Mucosa of rectum (tissue), 2 donors: ENCODE measurements around the gene NUP98.

Experiments used
- H3K27ac ChIP-seq, 2 donors: one replicate each; pipeline ENCODE4 v1.7.0; 2013; ENCODE audit warnings: inconsistent platforms in 2 of 2, low read depth in 2 of 2, low read length in 2 of 2
- H3K27me3 ChIP-seq, 2 donors: one replicate each; pipeline ENCODE4 v1.7.0; 2013; ENCODE audit warnings: low read length in 2 of 2; ENCODE audit not compliant: control insufficient read depth in 2 of 2, insufficient read depth in 2 of 2
- H3K36me3 ChIP-seq, 2 donors: one replicate each; pipeline ENCODE4 v1.7.0; 2013; ENCODE audit warnings: low read length in 2 of 2; ENCODE audit not compliant: control insufficient read depth in 2 of 2, insufficient read depth in 2 of 2
- H3K4me1 ChIP-seq, 2 donors: one replicate each; pipeline ENCODE4 v1.7.0; 2013; ENCODE audit warnings: low read length in 2 of 2, mild to moderate bottlenecking in 1 of 2; ENCODE audit not compliant: control insufficient read depth in 2 of 2, insufficient read depth in 2 of 2
- H3K4me3 ChIP-seq, 2 donors: one replicate each; pipeline ENCODE4 v1.7.0; 2013; ENCODE audit warnings: low read length in 2 of 2
- H3K9ac ChIP-seq, 2 donors: one replicate each; pipeline ENCODE4 v1.7.0; 2013; ENCODE audit warnings: low read length in 2 of 2, low read depth in 1 of 2, mild to moderate bottlenecking in 1 of 2
- H3K9me3 ChIP-seq, 2 donors: one replicate each; pipeline ENCODE4 v1.7.0; 2013; ENCODE audit warnings: low read length in 2 of 2; ENCODE audit not compliant: control insufficient read depth in 2 of 2
- donor health status: healthy.
- donor health status: Normal muscosa, but diverticular disease.

The NUP98 gene

DNA sequence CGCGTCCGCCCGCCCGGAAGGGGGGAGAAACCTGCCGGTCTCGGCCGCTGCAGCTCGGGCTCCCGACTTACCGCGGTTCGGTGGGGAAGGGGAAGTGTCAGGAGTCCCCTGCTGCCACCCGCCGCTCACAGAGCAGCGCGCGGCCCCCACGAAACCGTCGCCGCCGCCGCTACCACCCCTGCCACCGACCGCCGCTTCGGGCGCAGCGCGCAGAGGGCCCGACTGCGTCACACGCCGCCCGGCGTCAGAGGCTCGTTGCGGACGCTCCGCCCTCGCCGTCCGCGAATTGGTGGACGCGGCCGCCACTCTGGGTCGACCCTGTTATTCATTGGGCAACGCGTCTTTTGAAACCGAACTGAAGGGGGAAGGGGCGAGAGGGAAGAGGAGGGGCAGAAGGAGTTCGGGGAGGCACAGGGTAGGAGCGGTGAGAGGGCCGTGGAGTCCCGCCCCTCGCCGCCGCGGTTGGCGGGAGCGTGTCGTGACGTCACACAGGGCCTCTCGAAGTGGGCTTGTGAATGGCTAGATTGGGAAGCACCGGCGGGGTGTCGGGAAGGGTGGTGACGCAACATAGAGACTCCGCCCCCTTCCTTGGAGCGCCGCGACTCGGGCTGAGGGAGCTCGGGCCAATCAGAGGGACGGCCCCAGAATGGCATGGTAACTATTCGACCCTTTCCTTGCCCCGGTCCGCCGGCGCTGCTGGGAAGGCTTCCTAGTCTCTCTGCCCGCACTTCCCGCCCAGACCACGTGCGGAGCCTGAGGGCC, at the start of gene NUP98:
Gene NUP98 (minus strand): TSS at position 226 of the 762 bp plus-strand sequence. CDS start 15,437 bp downstream, outside the sequence.
- peak within 1 kb of the TSS; percentile 97 to 98 for H3K9ac ChIP-seq
- no peaks in the 10 kb centered on the region for H3K9me3 ChIP-seq
- H3K4me1 ChIP-seq = peaks cover 11% of the 10 kb centered on the region in 2 donors
- H3K4me3 ChIP-seq = peak within 1 kb of the TSS; percentile 90 to 95
- H3K27me3 ChIP-seq = no peaks in the 10 kb centered on the region
- peak within 1 kb of the TSS; percentile 94 for H3K27ac ChIP-seq
- H3K36me3 ChIP-seq = peaks cover 0 to 11% of the 10 kb centered on the region in 2 donors

- H3K36me3 ChIP-seq = no peaks in the 10 kb centered on the region
- H3K27ac ChIP-seq = no peak overlapping the region
- H3K9me3 ChIP-seq = no peaks in the 10 kb centered on the region
- H3K9ac ChIP-seq = no peak overlapping the region
- no peak overlapping the region for H3K4me3 ChIP-seq
- H3K4me1 ChIP-seq = peaks cover 0 to 8% of the 10 kb centered on the region in 2 donors
- H3K27me3 ChIP-seq = no peaks in the 10 kb centered on the region
These were observed 48.3 kb upstream of the NUP98 start for GRCh38 chr11:3845670-3846069.

GRCh38 chr11:3845246-3845645, 47.9 kb upstream of the NUP98 start:
- H3K36me3 ChIP-seq = no peaks in the 10 kb centered on the region
- peaks cover 0 to 8% of the 10 kb centered on the region in 2 donors for H3K4me1 ChIP-seq
- H3K9ac ChIP-seq = no peak overlapping the region
- no peak overlapping the region for H3K4me3 ChIP-seq
- no peaks in the 10 kb centered on the region for H3K27me3 ChIP-seq
- H3K27ac ChIP-seq = no peak overlapping the region
- no peaks in the 10 kb centered on the region for H3K9me3 ChIP-seq

GRCh38 chr11:3843326-3843725, 46.0 kb upstream of the NUP98 start:
- Histone ChIP-seq H3K4me1 (peaks cover 3 to 25% of the 10 kb centered on the region in 2 donors), H3K4me3 (no peak overlapping the region), H3K9ac (no peak overlapping the region), H3K36me3 (no peaks in the 10 kb centered on the region), H3K9me3 (no peaks in the 10 kb centered on the region), H3K27ac (no peak overlapping the region), H3K27me3 (no peaks in the 10 kb centered on the region)

- peak overlapping the region; percentile 52 to 82 for H3K9ac ChIP-seq
These were observed 44.3 kb upstream of the NUP98 start for GRCh38 chr11:3841426-3842350.

DNA sequence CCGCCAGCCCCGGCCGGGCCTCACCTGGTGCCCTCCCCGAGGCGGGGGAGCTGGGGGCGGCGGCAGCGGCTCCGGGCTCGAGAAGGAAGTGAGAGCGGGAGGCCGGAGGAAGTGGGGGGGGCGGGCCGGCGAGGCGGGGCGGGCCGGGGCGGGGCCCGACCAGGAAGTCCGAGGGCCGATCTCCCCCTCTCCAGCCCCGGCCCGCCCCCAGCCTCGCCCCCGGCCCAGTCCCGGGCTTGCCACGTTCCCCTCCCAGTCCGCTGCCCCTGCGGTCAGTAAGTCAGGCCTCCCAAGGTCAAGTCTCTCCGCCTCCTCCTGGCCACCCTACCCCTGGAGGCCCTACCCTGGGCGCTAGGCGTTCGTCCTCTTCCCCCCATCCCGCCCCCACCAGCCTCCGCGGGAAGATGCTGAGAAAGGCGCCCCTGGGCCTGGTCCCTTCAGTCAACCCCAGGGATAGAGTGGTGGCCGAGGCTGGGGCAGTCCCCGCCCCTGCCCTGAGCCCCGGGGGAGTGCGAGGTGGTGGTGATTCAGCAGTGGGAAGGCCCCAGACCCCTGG, 43.6 kb upstream of the NUP98 start, which contains the start of gene RHOG:
Gene RHOG (minus strand): TSS at position 90 of the 556 bp plus-strand sequence. CDS start 12,821 bp downstream, outside the sequence.
- Histone ChIP-seq H3K27me3 (no peaks in the 10 kb centered on the region), H3K27ac (peak within 1 kb of the TSS; percentile 96 to 98), H3K9me3 (no peaks in the 10 kb centered on the region), H3K4me3 (peak within 1 kb of the TSS; percentile 86 to 88), H3K9ac (peak within 1 kb of the TSS; percentile 85 to 89), H3K36me3 (no peaks in the 10 kb centered on the region), H3K4me1 (peaks cover 21 to 35% of the 10 kb centered on the region in 2 donors)

More at GRCh38 chr11:3841426-3842350, 44.3 kb upstream of the NUP98 start:
- peak overlapping the region; percentile 96 to 98 for H3K27ac ChIP-seq
- peaks cover 17 to 30% of the 10 kb centered on the region in 2 donors for H3K4me1 ChIP-seq
- H3K27me3 ChIP-seq = no peaks in the 10 kb centered on the region
- H3K36me3 ChIP-seq = no peaks in the 10 kb centered on the region
- H3K4me3 ChIP-seq = peak overlapping the region; percentile 69 to 74
- H3K9me3 ChIP-seq = no peaks in the 10 kb centered on the region

- H3K9ac ChIP-seq = peak overlapping the region; percentile 85 to 89
- peaks cover 27 to 39% of the 10 kb centered on the region in 2 donors for H3K4me1 ChIP-seq
- H3K36me3 ChIP-seq = no peaks in the 10 kb centered on the region
- peak overlapping the region; percentile 96 to 98 for H3K27ac ChIP-seq
- no peaks in the 10 kb centered on the region for H3K27me3 ChIP-seq
- peak overlapping the region; percentile 86 to 88 for H3K4me3 ChIP-seq
- no peaks in the 10 kb centered on the region for H3K9me3 ChIP-seq
These were observed 42.9 kb upstream of the NUP98 start for GRCh38 chr11:3840004-3840869.

DNA sequence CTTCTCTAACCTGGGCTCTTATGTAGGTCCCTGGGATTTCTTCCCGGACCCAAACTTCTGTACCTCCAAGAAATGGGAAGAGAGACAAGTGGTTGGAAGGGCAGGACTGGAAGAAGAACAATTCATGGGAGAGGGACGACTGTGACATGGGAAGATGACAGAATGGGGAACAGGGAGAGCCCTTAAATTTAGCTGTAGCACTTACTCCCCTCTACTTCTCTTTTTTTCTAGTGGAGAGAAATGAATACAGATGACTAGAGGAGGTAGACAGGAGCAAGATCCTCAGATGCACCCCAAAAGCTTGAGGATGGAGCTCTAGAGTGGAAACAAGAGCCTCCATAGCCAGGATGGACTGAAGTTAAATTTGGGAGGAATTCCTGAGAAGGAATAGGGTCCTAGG, 41.1 kb upstream of the NUP98 start:
- H3K9me3 ChIP-seq = no peaks in the 10 kb centered on the region
- H3K36me3 ChIP-seq = peaks cover 0 to 3% of the 10 kb centered on the region in 2 donors
- peak overlapping the region; percentile 42 to 96 for H3K27ac ChIP-seq
- peak overlapping the region; percentile 86 to 88 for H3K4me3 ChIP-seq
- peak overlapping the region in 1 of 2 donors; percentile 42 for H3K9ac ChIP-seq
- H3K4me1 ChIP-seq = peaks cover 42 to 51% of the 10 kb centered on the region in 2 donors
- no peaks in the 10 kb centered on the region for H3K27me3 ChIP-seq

GRCh38 chr11:3837793-3838192, 40.4 kb upstream of the NUP98 start:
- peak overlapping the region; percentile 42 to 96 for H3K27ac ChIP-seq
- H3K36me3 ChIP-seq = peaks cover 0 to 4% of the 10 kb centered on the region in 2 donors
- H3K9ac ChIP-seq = no peak overlapping the region
- peak overlapping the region in 1 of 2 donors; percentile 57 for H3K4me3 ChIP-seq
- H3K9me3 ChIP-seq = no peaks in the 10 kb centered on the region
- H3K27me3 ChIP-seq = no peaks in the 10 kb centered on the region
- peaks cover 46 to 54% of the 10 kb centered on the region in 2 donors for H3K4me1 ChIP-seq
